H7 (cell line): ENCODE measurements around the gene COTL1. TPM values are rescaled to one million over a fixed set of nuclear protein-coding genes. Genes with fewer than 3 reads are reported as not detected.

Source experiments
- DNase-seq: peaks from one replicate; pipeline ENCODE4 v3.0.0; 2012
- H3K27me3 ChIP-seq: 2 replicates; pipeline ENCODE4 v1.6.0; 2011; ENCODE audit warnings: mild to moderate bottlenecking, low read length; ENCODE audit not compliant: control insufficient read depth, insufficient read depth
- H3K36me3 ChIP-seq: replicated peaks from 2 replicates; pipeline ENCODE4 v1.5.1; 2011; ENCODE audit warnings: low read length; ENCODE audit not compliant: control insufficient read depth, insufficient read depth
- H3K4me3 ChIP-seq: 2 replicates; pipeline ENCODE4 v1.5.1; 2011; ENCODE audit warnings: low read depth, mild to moderate bottlenecking, control low read depth, low read length, moderate library complexity; ENCODE audit not compliant: insufficient read depth
- total RNA-seq: library from RNA; depleted of rRNA; stranded (reverse); fragments of >200 nt; shearing (Covaris generic); gene quantifications from 2 replicates; pipeline ENCODE4 v1.2.3, GENCODE V29; 2014

COTL1 gene
- total RNA-seq, 1 experiment from 2014 or later: 118 TPM

GRCh38 chr16:84541999-84542817, 75.7 kb downstream of the COTL1 start:
- no peak overlapping the region for H3K4me3 ChIP-seq
- no peaks in the 10 kb centered on the region for H3K36me3 ChIP-seq
- no peaks in the 10 kb centered on the region for H3K27me3 ChIP-seq
- no peak for DNase-seq

- no peak for DNase-seq
- H3K36me3 ChIP-seq: no peaks in the 10 kb centered on the region
- H3K4me3 ChIP-seq: no peak overlapping the region
- H3K27me3 ChIP-seq: no peaks in the 10 kb centered on the region
Observed at GRCh38 chr16:84540194-84540593, 77.7 kb downstream of the COTL1 start.

- no peak for DNase-seq
- H3K36me3 ChIP-seq: no peaks in the 10 kb centered on the region
Observed at GRCh38 chr16:84538222-84538840, 79.5 kb downstream of the COTL1 start.

GRCh38 chr16:84537491-84538151, 80.3 kb downstream of the COTL1 start:
- no peaks in the 10 kb centered on the region for H3K36me3 ChIP-seq
- no peak for DNase-seq
- no peaks in the 10 kb centered on the region for H3K27me3 ChIP-seq
- no peak overlapping the region for H3K4me3 ChIP-seq

More at GRCh38 chr16:84538222-84538840, 79.5 kb downstream of the COTL1 start:
- Histone ChIP-seq H3K27me3 (no peaks in the 10 kb centered on the region), H3K4me3 (no peak overlapping the region)

GRCh38 chr16:84535851-84536250, 82.0 kb downstream of the COTL1 start:
- no peak for DNase-seq
- no peaks in the 10 kb centered on the region for H3K27me3 ChIP-seq
- H3K4me3 ChIP-seq: no peak overlapping the region
- no peaks in the 10 kb centered on the region for H3K36me3 ChIP-seq

- H3K27me3 ChIP-seq: no peaks in the 10 kb centered on the region
- no peak overlapping the region for H3K4me3 ChIP-seq
- no peaks in the 10 kb centered on the region for H3K36me3 ChIP-seq
- no peak for DNase-seq
Observed at GRCh38 chr16:84535408-84535807, 82.5 kb downstream of the COTL1 start.

- no peak for DNase-seq
- Histone ChIP-seq H3K4me3 (no peak overlapping the region), H3K27me3 (no peaks in the 10 kb centered on the region), H3K36me3 (no peaks in the 10 kb centered on the region)
Observed at GRCh38 chr16:84534815-84535214, 83.1 kb downstream of the COTL1 start.

GRCh38 chr16:84532855-84533486, 84.9 kb downstream of the COTL1 start:
- Histone ChIP-seq H3K4me3 (no peak overlapping the region), H3K27me3 (no peaks in the 10 kb centered on the region), H3K36me3 (no peaks in the 10 kb centered on the region)
- DNase-seq: no peak

- no peak overlapping the region for H3K4me3 ChIP-seq
- no peaks in the 10 kb centered on the region for H3K27me3 ChIP-seq
- H3K36me3 ChIP-seq: no peaks in the 10 kb centered on the region
- peak; percentile 73 for DNase-seq
Observed at GRCh38 chr16:84532291-84532724, 85.6 kb downstream of the COTL1 start.

- DNase-seq: no peak
- Histone ChIP-seq H3K27me3 (no peaks in the 10 kb centered on the region), H3K36me3 (no peaks in the 10 kb centered on the region), H3K4me3 (no peak overlapping the region)
Observed at GRCh38 chr16:84531671-84532111, 86.2 kb downstream of the COTL1 start.

- Histone ChIP-seq H3K36me3 (no peaks in the 10 kb centered on the region), H3K27me3 (no peaks in the 10 kb centered on the region), H3K4me3 (no peak overlapping the region)
- no peak for DNase-seq
Observed at GRCh38 chr16:84530590-84530989, 87.3 kb downstream of the COTL1 start.

GRCh38 chr16:84529607-84530006, 88.3 kb downstream of the COTL1 start:
- H3K27me3 ChIP-seq: no peaks in the 10 kb centered on the region
- DNase-seq: no peak
- no peak overlapping the region for H3K4me3 ChIP-seq
- no peaks in the 10 kb centered on the region for H3K36me3 ChIP-seq

GRCh38 chr16:84528322-84528721, 89.6 kb downstream of the COTL1 start:
- H3K27me3 ChIP-seq: no peaks in the 10 kb centered on the region
- no peak for DNase-seq
- H3K36me3 ChIP-seq: no peaks in the 10 kb centered on the region
- H3K4me3 ChIP-seq: no peak overlapping the region

GRCh38 chr16:84527532-84528269, 90.2 kb downstream of the COTL1 start:
- Histone ChIP-seq H3K27me3 (no peaks in the 10 kb centered on the region), H3K4me3 (no peak overlapping the region), H3K36me3 (no peaks in the 10 kb centered on the region)
- DNase-seq: no peak
